Measurements from ENCODE around the gene DDX18. TPM values are rescaled to one million over a fixed set of nuclear protein-coding genes. Genes with fewer than 3 reads are reported as not detected.

The DDX18 gene
- total and polyA plus RNA-seq, 10 of the 15 experiments (the other 5 are each of a cell fraction or from before 2014, with no cell fraction given): 54.3 to 110 (median 74.9) TPM

DNA sequence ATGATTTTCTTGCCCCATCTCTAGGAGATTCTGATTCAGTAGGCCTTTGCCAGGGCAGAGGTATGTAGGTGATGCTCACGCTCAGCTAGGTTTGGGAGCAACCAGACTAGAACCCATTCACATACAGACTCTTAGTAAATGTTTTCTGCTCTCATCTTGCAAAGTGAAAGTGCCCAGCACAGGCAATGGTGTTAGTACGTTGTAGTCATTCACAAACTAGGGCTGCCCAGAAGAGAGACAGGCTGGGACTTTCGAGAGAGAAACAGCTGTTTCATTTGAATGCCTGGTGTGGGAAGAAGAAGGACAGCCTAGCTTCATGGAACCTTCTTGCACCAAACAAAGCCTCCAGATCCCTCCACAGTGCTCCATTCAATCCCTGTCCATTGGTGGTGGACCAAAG is 19.4 kb downstream of the DDX18 start:
- Histone ChIP-seq H3K27ac (ENCODE audit: control insufficient read depth, insufficient read depth) (no peak overlapping the region), H3K36me3 (ENCODE audit: control insufficient read depth in 2 of 2, insufficient read depth in 2 of 2, low read length in 1 of 2) (peaks cover 0 to 20% of the 10 kb centered on the region in 2 experiments), H3K27me3 (replicated peaks in 1 of 2; ENCODE audit: control insufficient read depth in 2 of 2, insufficient read depth in 2 of 2, low read length in 1 of 2) (no peaks in the 10 kb centered on the region), H3K4me3 (no peak overlapping the region), H4K20me1 (ENCODE audit: control insufficient read depth, insufficient read depth) (no peaks in the 10 kb centered on the region), H3K9ac (ENCODE audit: control insufficient read depth, insufficient read depth, low read length) (no peak overlapping the region), H3K79me2 (ENCODE audit: control insufficient read depth, insufficient read depth, low read length) (no peaks in the 10 kb centered on the region), H2AFZ (ENCODE audit: control insufficient read depth, low read depth, low read length) (no peak overlapping the region), H3K4me2 (ENCODE audit: control insufficient read depth, insufficient read depth) (no peak overlapping the region), H3K9me3 (replicated peaks; ENCODE audit: control insufficient read depth, insufficient read depth, low read length) (no peaks in the 10 kb centered on the region), H3K4me1 (ENCODE audit: control insufficient read depth, insufficient read depth, low read length) (no peaks in the 10 kb centered on the region)
- intact Hi-C loops (cut with micrococcal nuclease; ENCODE audit: unreplicated experiment): no loop called here
- in situ Hi-C loops (cut with MboI): no loop called here
- ChIA-PET POLR2A (no interaction called here), CTCF (interaction anchor here (0.8 to 2.6 kb wide), 2 partner anchors 19 to 62 kb away, joined by 3 to 9 read pairs; partner anchors contain the start of gene DDX18), SMC1A (ENCODE audit: uncharacterized antibody, unreplicated experiment) (interaction anchor here (0.7 kb wide), 1 partner anchor 871 kb away, joined by 3 read pairs; no protein-coding TSS in a partner anchor), RAD21 (ENCODE audit: unreplicated experiment) (interaction anchor here (0.6 kb wide), 1 partner anchor 19 kb away, joined by 3 read pairs; the partner anchor contains the start of gene DDX18)
- WGBS (ENCODE audit: insufficient coverage, insufficient replicate concordance, low lambda C conversion rate, missing lambda C conversion rate): 31% methylated on average over 3 of the region's 3 CpGs
- FAIRE-seq (no peak), DNase-seq (ENCODE audit: low read depth, low spot score) (no peak), ATAC-seq (peak; percentile 12)
- no peak for TF ChIP-seq IRF4 (IDR thresholded peaks at IDR 0.05; ENCODE audit: low read depth, low read length)
- TF ChIP-seq CREM (IDR thresholded peaks at IDR 0.05; ENCODE audit: low read depth): no peak
- no peak for TF ChIP-seq JUNB (IDR thresholded peaks at IDR 0.05)
- TF ChIP-seq ZNF384 (IDR thresholded peaks at IDR 0.05; ENCODE audit: borderline replicate concordance, low read depth, low read length): no peak
- no peak for TF ChIP-seq SP1 (IDR thresholded peaks at IDR 0.05; ENCODE audit: low read depth, low read length)
- no peak for TF ChIP-seq YBX1 (IDR thresholded peaks at IDR 0.05)
- TF ChIP-seq E2F8 (IDR thresholded peaks at IDR 0.05; ENCODE audit: low read depth, partially characterized antibody): no peak
- no peak for TF ChIP-seq RCOR1 (conservative IDR thresholded peaks at IDR 0.05; ENCODE audit: low read depth, low read length)
- no peak for TF ChIP-seq MTA2 (IDR thresholded peaks at IDR 0.05; ENCODE audit: low read depth)
- BruUV-seq (replicated peaks): no TSS peak
